ENCODE results near the gene KIT.
A peak's percentile ranks its signal among the peaks of the same experiment; 100 is the strongest.

Gene KIT

GRCh38 chr4:54743562-54743961 lies 85.8 kb downstream of the KIT start:
- no peak for DNase-seq

DNA sequence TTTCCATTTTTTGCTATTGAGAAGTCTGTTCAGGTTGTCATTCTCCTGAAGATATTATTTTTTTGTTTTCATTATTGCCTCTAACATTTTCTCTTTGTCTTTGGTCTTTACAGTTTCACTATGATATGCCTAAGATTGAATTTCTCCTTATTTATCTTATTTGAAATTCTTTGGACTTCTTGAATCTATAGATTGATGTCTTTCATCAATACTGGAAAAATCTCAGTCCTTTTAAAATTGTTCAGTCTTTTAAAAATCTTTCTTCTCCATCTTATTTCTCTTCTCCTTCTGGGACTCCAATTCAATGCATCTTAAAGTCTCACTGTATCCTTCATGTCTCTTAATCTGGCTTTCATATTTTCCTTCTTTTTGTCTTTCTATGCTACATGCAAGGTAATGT lies 86.7 kb downstream of the KIT start:
- no peak for DNase-seq

DNA sequence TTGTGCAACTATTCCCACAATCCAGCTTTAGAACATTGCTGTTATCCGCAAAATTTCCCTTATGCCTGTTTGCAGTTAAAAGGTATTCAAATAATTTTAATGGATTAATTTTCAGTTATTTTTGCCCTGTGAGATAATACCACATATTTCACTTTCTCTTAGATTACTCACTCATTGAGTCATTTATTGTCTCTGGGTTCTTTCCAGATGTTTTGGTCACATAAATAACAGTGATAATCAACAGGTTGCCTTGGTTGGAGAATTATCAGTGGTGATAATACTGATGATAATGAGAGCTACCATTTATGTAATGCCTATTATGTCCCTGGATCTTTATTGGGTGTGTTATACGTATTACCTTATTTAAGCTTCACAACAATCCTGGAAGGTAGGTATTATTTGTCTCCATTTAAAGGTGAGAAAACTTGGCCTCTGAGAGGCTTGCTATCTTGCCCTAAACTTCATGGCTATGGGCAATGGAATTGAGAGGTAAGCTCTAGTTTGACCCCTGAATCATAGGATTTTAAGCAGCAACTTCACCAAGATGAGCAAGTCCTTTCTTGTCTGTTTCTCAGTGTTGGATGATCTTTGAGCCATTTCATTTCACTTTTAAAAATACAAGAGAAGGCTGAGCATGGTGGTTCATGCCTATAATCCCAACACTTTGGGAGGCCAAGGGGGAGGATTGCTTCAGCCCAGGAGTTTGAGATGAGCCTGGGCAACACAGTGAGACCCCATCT lies 87.4 kb downstream of the KIT start:
- no peak for DNase-seq

DNA sequence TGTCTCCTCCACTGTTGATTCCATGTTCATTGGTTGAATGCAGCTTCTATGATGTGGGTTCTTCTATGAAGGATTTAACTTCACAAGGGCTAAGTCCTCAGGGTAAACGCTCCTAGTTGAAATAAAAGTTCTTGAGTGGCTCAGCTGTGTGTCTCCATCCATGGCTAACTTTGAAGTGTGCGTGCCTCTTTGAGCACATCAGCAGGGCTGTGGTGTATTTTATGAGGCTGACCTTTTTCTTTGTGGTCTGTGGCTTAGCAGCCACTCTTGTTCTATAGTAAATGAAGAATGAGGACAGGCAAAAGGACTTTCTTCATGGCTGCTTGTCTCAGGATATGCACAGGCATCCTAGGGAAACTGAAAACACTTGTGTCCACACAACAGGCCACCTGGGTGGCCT lies 88.5 kb downstream of the KIT start:
- no peak for DNase-seq

DNA sequence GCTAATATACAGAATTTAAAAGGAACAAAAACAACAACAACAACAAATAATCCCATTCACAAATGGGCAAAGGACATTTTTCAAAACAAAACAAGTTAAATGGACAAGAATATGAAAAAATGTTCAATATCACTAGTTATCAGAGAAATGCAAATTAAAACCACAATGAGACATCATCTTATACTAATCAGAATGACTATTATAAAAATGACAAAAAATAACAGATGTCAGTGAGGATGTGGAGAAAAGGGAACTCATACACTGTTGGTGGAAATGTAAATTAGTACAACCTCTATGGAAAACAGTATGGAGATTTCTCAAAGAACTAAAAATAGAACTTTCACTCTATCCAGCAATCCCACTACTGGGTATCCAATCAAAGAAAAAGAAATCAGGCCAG lies 92.6 kb downstream of the KIT start:
- no peak for DNase-seq

DNA sequence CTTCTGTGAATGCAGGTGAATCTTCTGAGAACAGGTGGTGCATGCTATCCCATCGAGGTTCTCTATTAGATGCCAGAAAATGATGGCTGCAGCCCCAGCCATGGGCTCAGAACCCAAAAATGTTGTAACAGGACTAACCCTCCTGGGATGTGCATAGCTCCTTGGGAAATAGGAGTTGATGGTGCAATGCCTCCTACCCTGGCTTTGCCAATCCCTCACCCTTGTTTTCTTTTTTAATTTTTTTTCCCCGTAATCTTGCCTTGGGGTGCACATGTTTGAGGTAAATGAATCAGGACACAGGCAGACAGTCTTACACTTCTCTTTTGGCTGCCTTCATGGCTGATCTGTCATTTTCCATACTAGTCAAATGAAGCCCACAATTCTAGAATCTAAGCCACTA lies 96.6 kb downstream of the KIT start:
- no peak for DNase-seq

GRCh38 chr4:54764476-54764875 lies 106.7 kb downstream of the KIT start:
- no peak for DNase-seq

- no peak for DNase-seq
These were observed 109.6 kb downstream of the KIT start for GRCh38 chr4:54767376-54767775.

DNA sequence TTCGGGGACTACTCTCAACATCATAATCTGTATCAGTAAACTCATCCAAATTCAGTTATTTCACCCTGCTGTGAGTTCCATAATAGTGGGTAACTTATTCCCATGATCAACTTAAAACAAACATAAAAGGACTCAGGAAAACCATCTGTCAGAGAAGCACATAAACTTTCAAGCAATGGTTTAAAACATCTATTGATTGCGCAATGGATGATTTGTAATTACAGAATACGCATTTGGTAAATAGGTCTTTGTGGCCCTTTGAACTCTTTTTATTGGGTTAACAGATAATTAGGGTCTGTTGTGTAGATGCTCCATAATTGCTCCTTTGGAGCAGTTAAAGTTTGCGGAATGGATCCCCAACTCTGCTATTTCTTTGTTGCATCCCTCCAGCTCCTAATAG lies 115.3 kb downstream of the KIT start:
- DNase-seq: no peak

- DNase-seq: no peak
These were observed 121.3 kb downstream of the KIT start for GRCh38 chr4:54779036-54779435.

- no peak for DNase-seq
These were observed 121.9 kb downstream of the KIT start for GRCh38 chr4:54779476-54780148.

DNA sequence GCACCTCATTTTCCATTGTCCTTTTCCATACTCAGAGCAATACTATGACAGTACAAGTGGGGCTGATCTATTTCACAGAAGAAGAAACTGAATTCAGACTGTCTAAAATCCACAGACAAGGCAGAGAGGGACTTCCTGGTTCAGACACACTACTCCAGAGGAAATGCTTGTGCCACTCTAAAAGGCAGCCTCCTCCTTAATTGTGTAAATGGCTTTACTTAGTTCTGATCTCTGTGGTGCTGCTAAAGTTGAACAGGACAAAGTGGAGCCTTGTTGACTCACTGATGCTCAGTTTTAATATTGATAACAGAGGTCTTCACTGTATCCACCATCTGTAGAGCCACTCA lies 122.4 kb downstream of the KIT start:
- DNase-seq: no peak

GRCh38 chr4:54781756-54782155 lies 124.0 kb downstream of the KIT start:
- peak; percentile 10 for DNase-seq

- DNase-seq: peak; percentile 6
These were observed 125.8 kb downstream of the KIT start for GRCh38 chr4:54783402-54784110.

DNA sequence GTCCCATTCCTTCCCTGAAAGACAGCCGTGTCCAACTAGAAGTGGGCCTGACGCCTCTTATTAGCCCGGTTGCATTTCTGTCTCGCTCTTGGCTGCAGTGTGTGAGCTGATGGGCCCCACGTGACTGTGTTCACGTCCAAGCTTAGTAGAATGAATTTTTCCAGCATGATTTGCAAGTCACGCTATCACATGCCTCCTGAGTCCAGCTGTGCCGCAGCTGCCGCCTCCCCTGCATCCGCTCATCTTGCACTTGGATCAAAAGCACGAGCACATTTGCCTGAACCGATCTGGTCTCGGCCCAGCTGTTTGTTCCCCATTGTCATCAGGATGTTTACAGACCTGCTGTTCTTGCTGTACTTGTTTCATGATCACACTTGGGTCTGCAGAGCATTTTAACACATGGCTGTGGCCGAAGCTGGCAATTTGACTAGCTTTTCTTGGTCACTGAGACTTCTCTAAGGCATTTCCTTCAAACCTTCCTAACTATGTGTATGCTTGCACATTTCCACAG lies 126.5 kb downstream of the KIT start:
- peak; percentile 33 for DNase-seq
